ENCODE data around the gene TLR10.

DNA sequence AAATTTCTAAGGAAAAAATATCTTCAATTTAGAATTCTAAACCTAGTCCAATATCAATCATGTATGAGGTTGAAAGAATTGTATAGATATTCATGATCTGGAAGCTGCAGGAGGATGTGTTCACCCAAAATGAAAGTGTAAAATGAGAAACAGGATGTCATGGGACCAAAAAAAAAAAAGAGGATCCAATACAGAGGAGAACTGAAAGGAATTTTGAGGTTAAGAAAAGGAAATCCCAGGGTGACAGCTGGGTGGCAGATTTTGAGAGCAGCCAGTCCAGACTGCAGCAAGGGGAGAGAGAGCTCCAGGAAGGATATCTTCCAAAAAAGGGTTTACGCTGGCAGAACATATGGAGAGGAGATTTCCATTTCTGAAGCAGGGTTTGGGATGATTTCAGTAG, 38.9 kb downstream of the TLR10 start:
- no peak for TF ChIP-seq ZFP37 (CRISPR knock-in tag; IDR thresholded peaks at IDR 0.05; ENCODE audit: borderline replicate concordance)
- TF ChIP-seq EP300 (IDR thresholded peaks at IDR 0.05; ENCODE audit: low read depth in 2 of 2, low read length in 2 of 2), result no peak
- TF ChIP-seq EP300 (CRISPR knock-in tag; IDR thresholded peaks at IDR 0.05; ENCODE audit: borderline replicate concordance), result no peak
